ENCODE data around the gene TCP10L.
"Not testable (repeated sequence)": the region's sequence is repeated elsewhere in the genome, so short reads cannot be mapped to it uniquely, and the experiment has no call there.

Gene TCP10L

GRCh38 chr21:32572574-32573420, 12.5 kb downstream of the TCP10L start:
- Mint-ChIP-seq H3K4me1 (ENCODE audit: low read depth) (peaks cover 13% of the 10 kb centered on the region), H3K27me3 (ENCODE audit: low read depth) (no peaks in the 10 kb centered on the region), H3K9me3 (no peaks in the 10 kb centered on the region), H3K27ac (no peak overlapping the region), H3K4me3 (no peak overlapping the region), H3K36me3 (ENCODE audit: low read depth) (no peaks in the 10 kb centered on the region)

DNA sequence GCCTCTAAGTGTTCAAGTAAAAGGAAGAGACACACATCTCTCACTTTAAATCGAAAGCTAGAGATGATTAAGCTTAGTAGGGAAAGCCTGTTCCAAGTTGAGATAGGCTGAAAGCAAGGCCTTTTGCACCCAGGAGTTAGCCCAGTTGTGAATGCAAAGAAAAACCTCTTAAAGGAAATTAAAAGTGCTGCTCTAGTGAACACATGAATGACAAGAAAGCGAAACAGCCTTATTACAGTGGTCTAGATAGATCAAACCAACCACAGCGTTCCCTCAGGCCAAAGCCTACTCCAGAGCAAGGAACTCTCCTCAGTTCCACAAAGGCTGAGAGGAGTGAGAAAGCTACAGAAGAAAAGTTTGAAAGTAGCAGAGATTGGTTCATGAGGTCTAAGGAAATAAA, 14.9 kb downstream of the TCP10L start:
- Mint-ChIP-seq H3K27ac (no peak overlapping the region), H3K4me3 (peak overlapping the region; percentile 31), H3K36me3 (ENCODE audit: low read depth) (no peaks in the 10 kb centered on the region), H3K4me1 (ENCODE audit: low read depth) (peaks cover 13% of the 10 kb centered on the region), H3K27me3 (ENCODE audit: low read depth) (peaks cover 2% of the 10 kb centered on the region), H3K9me3 (peaks cover 2% of the 10 kb centered on the region)

DNA sequence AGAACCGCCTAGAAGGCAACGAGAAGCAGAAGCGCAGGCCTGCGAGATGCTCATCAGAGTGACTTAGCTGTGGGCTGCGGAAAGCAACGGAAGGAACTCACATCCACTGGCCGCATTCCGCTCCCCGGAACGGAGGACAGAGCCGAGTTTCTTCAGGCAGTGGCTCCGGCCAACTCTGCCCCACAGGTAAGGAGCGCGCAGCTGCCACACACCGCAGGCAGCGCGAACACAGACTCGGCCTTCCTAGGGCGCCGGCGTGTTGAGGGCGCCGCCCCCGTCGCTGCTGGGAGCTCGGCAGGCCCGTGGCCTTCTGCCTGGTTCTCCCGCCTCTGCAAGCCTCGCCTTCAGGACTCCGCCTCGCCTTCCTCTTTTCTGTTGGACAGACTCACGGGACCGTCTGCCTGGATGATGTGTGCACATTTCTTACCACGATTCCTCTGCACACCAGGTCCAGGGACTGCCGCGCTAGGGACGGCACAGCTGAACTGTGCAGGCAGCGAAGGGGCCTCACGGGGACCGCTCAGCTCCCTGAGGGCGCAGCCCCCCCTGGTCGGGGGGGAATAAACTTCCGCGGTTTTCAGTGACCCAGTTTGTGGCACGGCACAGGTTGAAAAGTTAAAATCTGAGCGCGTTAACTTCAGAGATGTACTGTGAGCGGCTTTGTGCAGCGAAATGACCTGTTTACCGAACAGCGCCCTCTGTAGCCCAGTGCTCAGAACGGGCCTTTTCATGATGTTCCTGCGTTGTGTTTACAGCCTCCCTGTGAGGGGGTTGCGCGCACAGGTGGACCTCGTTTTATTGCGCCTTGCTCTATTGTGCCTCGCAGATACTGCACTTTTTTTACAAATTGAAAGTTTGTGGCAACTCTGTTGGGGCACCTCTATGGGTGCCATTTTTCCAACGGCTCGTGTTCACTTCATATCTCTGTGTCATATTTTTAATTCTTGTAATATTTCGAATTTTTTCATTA, 15.8 kb downstream of the TCP10L start:
- Mint-ChIP-seq H3K9me3 (peaks cover 12% of the 10 kb centered on the region), H3K27me3 (ENCODE audit: low read depth) (peaks cover 11% of the 10 kb centered on the region), H3K27ac (peak overlapping the region; percentile 22), H3K4me3 (peak overlapping the region; percentile 86), H3K4me1 (ENCODE audit: low read depth) (peaks cover 13% of the 10 kb centered on the region), H3K36me3 (ENCODE audit: low read depth) (no peaks in the 10 kb centered on the region)

GRCh38 chr21:32567626-32568025, 17.7 kb downstream of the TCP10L start:
- H3K27ac Mint-ChIP-seq: no peak overlapping the region
- H3K27me3 Mint-ChIP-seq (ENCODE audit: low read depth): peaks cover 13% of the 10 kb centered on the region
- no peaks in the 10 kb centered on the region for H3K36me3 Mint-ChIP-seq (ENCODE audit: low read depth)
- peaks cover 14% of the 10 kb centered on the region for H3K9me3 Mint-ChIP-seq
- peaks cover 13% of the 10 kb centered on the region for H3K4me1 Mint-ChIP-seq (ENCODE audit: low read depth)
- no peak overlapping the region for H3K4me3 Mint-ChIP-seq

- H3K27ac Mint-ChIP-seq: no peak overlapping the region
- peaks cover 13% of the 10 kb centered on the region for H3K27me3 Mint-ChIP-seq (ENCODE audit: low read depth)
- H3K4me1 Mint-ChIP-seq (ENCODE audit: low read depth): peaks cover 13% of the 10 kb centered on the region
- no peak overlapping the region for H3K4me3 Mint-ChIP-seq
- H3K9me3 Mint-ChIP-seq: peaks cover 14% of the 10 kb centered on the region
- no peaks in the 10 kb centered on the region for H3K36me3 Mint-ChIP-seq (ENCODE audit: low read depth)
Measured at GRCh38 chr21:32566741-32567389, 18.5 kb downstream of the TCP10L start.

GRCh38 chr21:32565856-32566465, 19.4 kb downstream of the TCP10L start:
- Mint-ChIP-seq H3K36me3 (ENCODE audit: low read depth) (no peaks in the 10 kb centered on the region), H3K4me3 (no peak overlapping the region), H3K27me3 (ENCODE audit: low read depth) (peaks cover 13% of the 10 kb centered on the region), H3K27ac (no peak overlapping the region), H3K4me1 (ENCODE audit: low read depth) (peaks cover 13% of the 10 kb centered on the region), H3K9me3 (peaks cover 14% of the 10 kb centered on the region)

DNA sequence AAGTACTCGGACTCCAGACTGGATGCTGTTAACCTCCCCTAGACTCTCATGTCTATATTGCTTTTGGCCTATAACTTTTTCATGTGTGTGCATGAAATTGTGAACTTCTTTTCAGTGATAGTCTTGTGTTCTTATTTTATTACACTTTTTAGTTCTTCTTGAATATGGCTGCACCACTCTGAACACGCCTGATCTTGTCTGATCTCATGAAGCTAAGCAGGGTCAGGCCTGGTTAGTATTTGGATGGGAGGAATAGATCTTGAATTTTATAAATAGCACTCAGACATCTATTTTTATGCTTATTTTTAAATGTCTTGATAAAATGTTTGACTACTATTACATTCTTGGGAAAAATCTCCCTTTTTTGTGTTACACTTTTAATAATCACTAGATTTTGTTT, 22.4 kb downstream of the TCP10L start:
- Mint-ChIP-seq H3K4me3 (no peak overlapping the region), H3K9me3 (peaks cover 14% of the 10 kb centered on the region), H3K36me3 (ENCODE audit: low read depth) (no peaks in the 10 kb centered on the region), H3K27ac (no peak overlapping the region), H3K27me3 (ENCODE audit: low read depth) (peaks cover 13% of the 10 kb centered on the region), H3K4me1 (ENCODE audit: low read depth) (no peaks in the 10 kb centered on the region)

DNA sequence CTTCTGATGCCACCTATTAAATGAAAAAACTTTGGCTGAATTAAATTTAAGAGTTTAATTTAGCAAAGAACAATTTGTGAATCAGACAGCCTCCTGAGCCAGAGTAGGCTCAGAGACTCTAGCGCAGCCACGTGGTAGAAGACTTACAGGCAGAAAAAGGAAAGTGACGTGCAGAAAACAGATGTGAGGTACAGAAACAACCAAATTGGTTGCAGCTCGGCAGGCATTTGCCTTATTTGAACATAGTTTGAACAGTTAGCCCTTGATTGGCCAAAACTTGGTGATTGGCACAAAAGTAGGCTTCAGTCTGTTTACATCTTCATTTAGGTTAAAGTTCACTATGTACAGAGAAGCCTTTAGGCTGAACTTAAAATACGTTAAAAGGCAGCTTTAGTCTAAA, 22.9 kb downstream of the TCP10L start:
- no peaks in the 10 kb centered on the region for H3K4me1 Mint-ChIP-seq (ENCODE audit: low read depth)
- peaks cover 14% of the 10 kb centered on the region for H3K9me3 Mint-ChIP-seq
- no peak overlapping the region for H3K4me3 Mint-ChIP-seq
- peaks cover 13% of the 10 kb centered on the region for H3K27me3 Mint-ChIP-seq (ENCODE audit: low read depth)
- H3K36me3 Mint-ChIP-seq (ENCODE audit: low read depth): no peaks in the 10 kb centered on the region
- H3K27ac Mint-ChIP-seq: no peak overlapping the region

- not testable (repeated sequence) for H3K4me3 Mint-ChIP-seq; H3K36me3 Mint-ChIP-seq (ENCODE audit: low read depth); H3K4me1 Mint-ChIP-seq (ENCODE audit: low read depth); H3K27ac Mint-ChIP-seq
- peaks cover 13% of the 10 kb centered on the region for H3K27me3 Mint-ChIP-seq (ENCODE audit: low read depth)
- H3K9me3 Mint-ChIP-seq: peaks cover 14% of the 10 kb centered on the region
Measured at GRCh38 chr21:32561476-32561875, 23.8 kb downstream of the TCP10L start.

DNA sequence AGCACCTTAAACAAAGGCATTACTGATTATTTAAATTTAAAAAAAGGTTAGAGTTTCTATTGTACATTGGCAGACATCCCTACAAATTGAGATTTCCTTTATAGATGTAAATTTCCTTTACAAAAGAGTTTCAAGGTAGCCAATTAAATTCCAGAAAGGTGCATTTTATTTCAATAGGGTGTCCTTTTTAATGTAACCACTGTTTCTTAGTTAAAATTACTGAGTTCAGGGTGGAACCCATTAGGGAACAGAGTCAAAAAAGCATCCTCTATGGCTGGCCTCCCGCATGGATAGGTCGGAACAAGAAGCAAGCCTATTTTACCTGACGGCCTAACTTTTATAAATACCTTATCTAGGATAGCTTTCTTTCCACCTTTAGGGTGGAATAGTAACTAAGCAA, 24.4 kb downstream of the TCP10L start:
- H3K36me3 Mint-ChIP-seq (ENCODE audit: low read depth): no peaks in the 10 kb centered on the region
- peaks cover 14% of the 10 kb centered on the region for H3K9me3 Mint-ChIP-seq
- H3K27me3 Mint-ChIP-seq (ENCODE audit: low read depth): peaks cover 13% of the 10 kb centered on the region
- no peak overlapping the region for H3K27ac Mint-ChIP-seq
- H3K4me3 Mint-ChIP-seq: no peak overlapping the region
- no peaks in the 10 kb centered on the region for H3K4me1 Mint-ChIP-seq (ENCODE audit: low read depth)

GRCh38 chr21:32559006-32559610, 26.2 kb downstream of the TCP10L start:
- no peak overlapping the region for H3K27ac Mint-ChIP-seq
- H3K4me1 Mint-ChIP-seq (ENCODE audit: low read depth): no peaks in the 10 kb centered on the region
- H3K9me3 Mint-ChIP-seq: no peaks in the 10 kb centered on the region
- H3K27me3 Mint-ChIP-seq (ENCODE audit: low read depth): no peaks in the 10 kb centered on the region
- no peaks in the 10 kb centered on the region for H3K36me3 Mint-ChIP-seq (ENCODE audit: low read depth)
- no peak overlapping the region for H3K4me3 Mint-ChIP-seq

DNA sequence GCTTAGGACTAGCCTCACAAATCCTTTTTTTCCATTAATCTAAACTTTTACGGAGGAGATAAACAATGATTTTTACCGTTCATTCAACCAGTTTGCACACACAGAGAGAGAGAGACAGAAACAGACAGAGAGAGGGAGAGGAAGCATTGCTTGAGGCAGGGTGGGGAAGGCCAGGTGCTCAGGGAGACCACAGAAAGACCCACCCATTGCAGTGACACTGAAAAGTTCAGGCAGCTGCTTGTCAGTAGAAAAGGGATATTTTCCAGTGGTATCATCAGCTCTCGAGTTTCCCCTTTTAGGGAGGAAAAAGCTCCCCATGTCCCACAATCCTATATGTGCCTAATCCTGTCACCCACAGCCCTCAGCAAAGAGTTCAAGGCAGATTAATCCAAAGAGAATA, 27.2 kb downstream of the TCP10L start:
- Mint-ChIP-seq H3K27me3 (ENCODE audit: low read depth) (no peaks in the 10 kb centered on the region), H3K4me3 (no peak overlapping the region), H3K36me3 (ENCODE audit: low read depth) (no peaks in the 10 kb centered on the region), H3K4me1 (ENCODE audit: low read depth) (no peaks in the 10 kb centered on the region), H3K27ac (no peak overlapping the region), H3K9me3 (no peaks in the 10 kb centered on the region)

- no peak overlapping the region for H3K27ac Mint-ChIP-seq
- no peaks in the 10 kb centered on the region for H3K36me3 Mint-ChIP-seq (ENCODE audit: low read depth)
- no peak overlapping the region for H3K4me3 Mint-ChIP-seq
- H3K4me1 Mint-ChIP-seq (ENCODE audit: low read depth): no peaks in the 10 kb centered on the region
- H3K9me3 Mint-ChIP-seq: no peaks in the 10 kb centered on the region
- H3K27me3 Mint-ChIP-seq (ENCODE audit: low read depth): peaks cover 3% of the 10 kb centered on the region
Measured at GRCh38 chr21:32554832-32555638, 30.3 kb downstream of the TCP10L start.

Measured in T-helper 1 cell treated with Interleukin-12 subunit alpha and Interleukin-12 subunit beta and Interleukin-4 antibody, amounts not matched to agents 30 μg/mL and 1 μg/mL, for 36 hours (primary cell).